GM23338 (cell line): ENCODE measurements around the gene NTM.

ENCODE experiments used
- CREB1 ChIP-seq: fragments of 250-450 bp; sonication (Bioruptor Pico); IDR thresholded peaks from 2 replicates; pipeline ENCODE4 v1.5.0; 2020; ENCODE audit warnings: low read depth, mild to moderate bottlenecking, moderate library complexity
- EZH2 ChIP-seq: fragments of 200-600 bp; sonication (generic); IDR thresholded peaks from one replicate; pipeline ENCODE4 v1.8.0; 2017; ENCODE audit warnings: antibody characterized with exemption, mild to moderate bottlenecking, low read depth; ENCODE audit not compliant: unreplicated experiment
- EZH2phosphoT487 ChIP-seq: fragments of 200-600 bp; sonication (generic); IDR thresholded peaks from one replicate; pipeline ENCODE4 v1.8.1; 2018; ENCODE audit warnings: antibody characterized with exemption; ENCODE audit not compliant: unreplicated experiment
- JUNB ChIP-seq: IDR thresholded peaks from one replicate; pipeline ENCODE4 v1.6.1; 2016; ENCODE audit warnings: antibody characterized with exemption; ENCODE audit not compliant: unreplicated experiment
- POLR2AphosphoS5 ChIP-seq: IDR thresholded peaks from 2 replicates; pipeline ENCODE4 v1.6.1; 2016; ENCODE audit warnings: antibody characterized with exemption, low read depth
- TF ChIP-seq, protein P1 (sequence below), 2 experiments: fragments of 200-600 bp in 1 of 2; sonication (generic) in 1 of 2; conservative IDR thresholded peaks; 2 replicates each; pipeline versions ENCODE4 v1.5.1 to v1.6.1; 2016 to 2017; ENCODE audit warnings: antibody characterized with exemption in 2 of 2, low read depth in 2 of 2, mild to moderate bottlenecking in 2 of 2, moderate library complexity in 1 of 2
- TF ChIP-seq, protein P2 (sequence below): IDR thresholded peaks from one replicate; pipeline ENCODE4 v1.6.1; 2018; ENCODE audit warnings: antibody characterized with exemption; ENCODE audit not compliant: unreplicated experiment
- TF ChIP-seq, protein P3 (sequence below): fragments of 250-450 bp; sonication (Bioruptor Pico); IDR thresholded peaks from 2 replicates; pipeline ENCODE4 v1.5.0; 2020; ENCODE audit warnings: mild to moderate bottlenecking, moderate library complexity

DNA sequence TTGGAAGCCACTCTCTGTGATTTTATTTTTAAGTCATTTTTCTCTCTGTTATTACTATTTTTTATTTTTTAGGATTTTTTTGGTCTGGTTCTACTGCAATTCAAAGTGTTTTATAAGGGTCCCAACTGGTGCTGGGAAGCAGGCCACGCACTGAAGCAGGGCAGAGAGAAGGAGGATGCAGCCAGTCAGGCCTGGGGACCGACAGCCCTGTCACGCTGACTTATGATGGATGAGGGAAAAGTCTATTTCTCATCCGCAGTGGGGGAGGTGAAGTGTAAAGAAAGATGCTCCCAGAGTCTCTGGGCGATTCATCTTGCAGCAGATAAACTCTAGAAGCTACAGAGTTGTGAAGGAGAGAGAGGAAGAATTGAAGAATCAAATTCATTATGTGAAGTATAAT lies 191.6 kb downstream of the NTM start:
- TF ChIP-seq, protein P1, sequence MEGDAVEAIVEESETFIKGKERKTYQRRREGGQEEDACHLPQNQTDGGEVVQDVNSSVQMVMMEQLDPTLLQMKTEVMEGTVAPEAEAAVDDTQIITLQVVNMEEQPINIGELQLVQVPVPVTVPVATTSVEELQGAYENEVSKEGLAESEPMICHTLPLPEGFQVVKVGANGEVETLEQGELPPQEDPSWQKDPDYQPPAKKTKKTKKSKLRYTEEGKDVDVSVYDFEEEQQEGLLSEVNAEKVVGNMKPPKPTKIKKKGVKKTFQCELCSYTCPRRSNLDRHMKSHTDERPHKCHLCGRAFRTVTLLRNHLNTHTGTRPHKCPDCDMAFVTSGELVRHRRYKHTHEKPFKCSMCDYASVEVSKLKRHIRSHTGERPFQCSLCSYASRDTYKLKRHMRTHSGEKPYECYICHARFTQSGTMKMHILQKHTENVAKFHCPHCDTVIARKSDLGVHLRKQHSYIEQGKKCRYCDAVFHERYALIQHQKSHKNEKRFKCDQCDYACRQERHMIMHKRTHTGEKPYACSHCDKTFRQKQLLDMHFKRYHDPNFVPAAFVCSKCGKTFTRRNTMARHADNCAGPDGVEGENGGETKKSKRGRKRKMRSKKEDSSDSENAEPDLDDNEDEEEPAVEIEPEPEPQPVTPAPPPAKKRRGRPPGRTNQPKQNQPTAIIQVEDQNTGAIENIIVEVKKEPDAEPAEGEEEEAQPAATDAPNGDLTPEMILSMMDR (conservative IDR thresholded peaks at IDR 0.05; ENCODE audit: low read depth in 2 of 2) = no peak
- TF ChIP-seq EZH2 (no peak), POLR2AphosphoS5 (no peak), EZH2phosphoT487 (no peak), JUNB (no peak), CREB1 (CRISPR knock-in tag) (no peak)
- TF ChIP-seq, protein P2, sequence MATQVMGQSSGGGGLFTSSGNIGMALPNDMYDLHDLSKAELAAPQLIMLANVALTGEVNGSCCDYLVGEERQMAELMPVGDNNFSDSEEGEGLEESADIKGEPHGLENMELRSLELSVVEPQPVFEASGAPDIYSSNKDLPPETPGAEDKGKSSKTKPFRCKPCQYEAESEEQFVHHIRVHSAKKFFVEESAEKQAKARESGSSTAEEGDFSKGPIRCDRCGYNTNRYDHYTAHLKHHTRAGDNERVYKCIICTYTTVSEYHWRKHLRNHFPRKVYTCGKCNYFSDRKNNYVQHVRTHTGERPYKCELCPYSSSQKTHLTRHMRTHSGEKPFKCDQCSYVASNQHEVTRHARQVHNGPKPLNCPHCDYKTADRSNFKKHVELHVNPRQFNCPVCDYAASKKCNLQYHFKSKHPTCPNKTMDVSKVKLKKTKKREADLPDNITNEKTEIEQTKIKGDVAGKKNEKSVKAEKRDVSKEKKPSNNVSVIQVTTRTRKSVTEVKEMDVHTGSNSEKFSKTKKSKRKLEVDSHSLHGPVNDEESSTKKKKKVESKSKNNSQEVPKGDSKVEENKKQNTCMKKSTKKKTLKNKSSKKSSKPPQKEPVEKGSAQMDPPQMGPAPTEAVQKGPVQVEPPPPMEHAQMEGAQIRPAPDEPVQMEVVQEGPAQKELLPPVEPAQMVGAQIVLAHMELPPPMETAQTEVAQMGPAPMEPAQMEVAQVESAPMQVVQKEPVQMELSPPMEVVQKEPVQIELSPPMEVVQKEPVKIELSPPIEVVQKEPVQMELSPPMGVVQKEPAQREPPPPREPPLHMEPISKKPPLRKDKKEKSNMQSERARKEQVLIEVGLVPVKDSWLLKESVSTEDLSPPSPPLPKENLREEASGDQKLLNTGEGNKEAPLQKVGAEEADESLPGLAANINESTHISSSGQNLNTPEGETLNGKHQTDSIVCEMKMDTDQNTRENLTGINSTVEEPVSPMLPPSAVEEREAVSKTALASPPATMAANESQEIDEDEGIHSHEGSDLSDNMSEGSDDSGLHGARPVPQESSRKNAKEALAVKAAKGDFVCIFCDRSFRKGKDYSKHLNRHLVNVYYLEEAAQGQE = no peak
- TF ChIP-seq, protein P3, sequence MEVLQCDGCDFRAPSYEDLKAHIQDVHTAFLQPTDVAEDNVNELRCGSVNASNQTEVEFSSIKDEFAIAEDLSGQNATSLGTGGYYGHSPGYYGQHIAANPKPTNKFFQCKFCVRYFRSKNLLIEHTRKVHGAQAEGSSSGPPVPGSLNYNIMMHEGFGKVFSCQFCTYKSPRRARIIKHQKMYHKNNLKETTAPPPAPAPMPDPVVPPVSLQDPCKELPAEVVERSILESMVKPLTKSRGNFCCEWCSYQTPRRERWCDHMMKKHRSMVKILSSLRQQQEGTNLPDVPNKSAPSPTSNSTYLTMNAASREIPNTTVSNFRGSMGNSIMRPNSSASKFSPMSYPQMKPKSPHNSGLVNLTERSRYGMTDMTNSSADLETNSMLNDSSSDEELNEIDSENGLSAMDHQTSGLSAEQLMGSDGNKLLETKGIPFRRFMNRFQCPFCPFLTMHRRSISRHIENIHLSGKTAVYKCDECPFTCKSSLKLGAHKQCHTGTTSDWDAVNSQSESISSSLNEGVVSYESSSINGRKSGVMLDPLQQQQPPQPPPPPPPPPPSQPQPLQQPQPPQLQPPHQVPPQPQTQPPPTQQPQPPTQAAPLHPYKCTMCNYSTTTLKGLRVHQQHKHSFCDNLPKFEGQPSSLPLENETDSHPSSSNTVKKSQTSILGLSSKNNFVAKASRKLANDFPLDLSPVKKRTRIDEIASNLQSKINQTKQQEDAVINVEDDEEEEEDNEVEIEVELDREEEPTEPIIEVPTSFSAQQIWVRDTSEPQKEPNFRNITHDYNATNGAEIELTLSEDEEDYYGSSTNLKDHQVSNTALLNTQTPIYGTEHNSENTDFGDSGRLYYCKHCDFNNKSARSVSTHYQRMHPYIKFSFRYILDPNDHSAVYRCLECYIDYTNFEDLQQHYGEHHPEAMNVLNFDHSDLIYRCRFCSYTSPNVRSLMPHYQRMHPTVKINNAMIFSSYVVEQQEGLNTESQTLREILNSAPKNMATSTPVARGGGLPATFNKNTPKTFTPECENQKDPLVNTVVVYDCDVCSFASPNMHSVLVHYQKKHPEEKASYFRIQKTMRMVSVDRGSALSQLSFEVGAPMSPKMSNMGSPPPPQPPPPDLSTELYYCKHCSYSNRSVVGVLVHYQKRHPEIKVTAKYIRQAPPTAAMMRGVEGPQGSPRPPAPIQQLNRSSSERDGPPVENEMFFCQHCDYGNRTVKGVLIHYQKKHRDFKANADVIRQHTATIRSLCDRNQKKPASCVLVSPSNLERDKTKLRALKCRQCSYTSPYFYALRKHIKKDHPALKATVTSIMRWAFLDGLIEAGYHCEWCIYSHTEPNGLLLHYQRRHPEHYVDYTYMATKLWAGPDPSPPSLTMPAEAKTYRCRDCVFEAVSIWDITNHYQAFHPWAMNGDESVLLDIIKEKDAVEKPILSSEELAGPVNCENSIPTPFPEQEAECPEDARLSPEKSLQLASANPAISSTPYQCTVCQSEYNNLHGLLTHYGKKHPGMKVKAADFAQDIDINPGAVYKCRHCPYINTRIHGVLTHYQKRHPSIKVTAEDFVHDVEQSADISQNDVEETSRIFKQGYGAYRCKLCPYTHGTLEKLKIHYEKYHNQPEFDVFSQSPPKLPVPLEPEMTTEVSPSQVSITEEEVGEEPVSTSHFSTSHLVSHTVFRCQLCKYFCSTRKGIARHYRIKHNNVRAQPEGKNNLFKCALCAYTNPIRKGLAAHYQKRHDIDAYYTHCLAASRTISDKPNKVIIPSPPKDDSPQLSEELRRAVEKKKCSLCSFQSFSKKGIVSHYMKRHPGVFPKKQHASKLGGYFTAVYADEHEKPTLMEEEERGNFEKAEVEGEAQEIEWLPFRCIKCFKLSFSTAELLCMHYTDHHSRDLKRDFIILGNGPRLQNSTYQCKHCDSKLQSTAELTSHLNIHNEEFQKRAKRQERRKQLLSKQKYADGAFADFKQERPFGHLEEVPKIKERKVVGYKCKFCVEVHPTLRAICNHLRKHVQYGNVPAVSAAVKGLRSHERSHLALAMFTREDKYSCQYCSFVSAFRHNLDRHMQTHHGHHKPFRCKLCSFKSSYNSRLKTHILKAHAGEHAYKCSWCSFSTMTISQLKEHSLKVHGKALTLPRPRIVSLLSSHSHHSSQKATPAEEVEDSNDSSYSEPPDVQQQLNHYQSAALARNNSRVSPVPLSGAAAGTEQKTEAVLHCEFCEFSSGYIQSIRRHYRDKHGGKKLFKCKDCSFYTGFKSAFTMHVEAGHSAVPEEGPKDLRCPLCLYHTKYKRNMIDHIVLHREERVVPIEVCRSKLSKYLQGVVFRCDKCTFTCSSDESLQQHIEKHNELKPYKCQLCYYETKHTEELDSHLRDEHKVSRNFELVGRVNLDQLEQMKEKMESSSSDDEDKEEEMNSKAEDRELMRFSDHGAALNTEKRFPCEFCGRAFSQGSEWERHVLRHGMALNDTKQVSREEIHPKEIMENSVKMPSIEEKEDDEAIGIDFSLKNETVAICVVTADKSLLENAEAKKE (CRISPR knock-in tag) = no peak
